Mesendoderm (in vitro differentiated cells): ENCODE measurements around the gene FCAR.
"Not testable (repeated sequence)": the region's sequence is repeated elsewhere in the genome, so short reads cannot be mapped to it uniquely, and the experiment has no call there.

Source experiments
- DNase-seq: peaks from one replicate; pipeline ENCODE4 v3.0.0; 2013
- H2AK5ac ChIP-seq: 2 replicates; pipeline ENCODE4 v1.6.1; 2013; ENCODE audit warnings: low read length, inconsistent platforms
- H2BK120ac ChIP-seq: 2 replicates; pipeline ENCODE4 v1.6.1; 2013; ENCODE audit warnings: low read depth, mild to moderate bottlenecking, low read length, moderate library complexity, mixed read lengths
- H2BK15ac ChIP-seq: replicated peaks from 2 replicates; pipeline ENCODE4 v1.6.1; 2013; ENCODE audit warnings: low read depth, mild to moderate bottlenecking, moderate library complexity
- H2BK5ac ChIP-seq: 2 replicates; pipeline ENCODE4 v1.6.1; 2013; ENCODE audit warnings: low read length, inconsistent platforms
- H3K18ac ChIP-seq: 2 replicates; pipeline ENCODE4 v1.6.1; 2013; ENCODE audit warnings: mild to moderate bottlenecking, low read length, mixed read lengths
- H3K23ac ChIP-seq: one replicate; pipeline ENCODE4 v1.6.1; 2013; ENCODE audit warnings: low read length
- H3K27ac ChIP-seq: 2 replicates; pipeline ENCODE4 v1.5.1; 2013; ENCODE audit warnings: low read depth, mild to moderate bottlenecking, inconsistent platforms, low read length, moderate library complexity
- H3K27me3 ChIP-seq: 2 replicates; pipeline ENCODE4 v1.6.1; 2013; ENCODE audit warnings: low read length, control low read depth, mild to moderate bottlenecking, inconsistent platforms; ENCODE audit not compliant: insufficient read depth, poor library complexity
- H3K36me3 ChIP-seq: 2 replicates; pipeline ENCODE4 v1.6.1; 2013; ENCODE audit warnings: low read length, inconsistent platforms; ENCODE audit not compliant: control insufficient read depth, insufficient read depth
- H3K4ac ChIP-seq: one replicate; pipeline ENCODE4 v1.6.1; 2013; ENCODE audit warnings: low read depth, mild to moderate bottlenecking, low read length, moderate library complexity
- H3K4me1 ChIP-seq: 2 replicates; pipeline ENCODE4 v1.6.1; 2013; ENCODE audit warnings: low read depth, low read length, inconsistent platforms; ENCODE audit not compliant: control insufficient read depth
- H3K4me2 ChIP-seq: 2 replicates; pipeline ENCODE4 v1.6.1; 2013; ENCODE audit warnings: low read length
- H3K4me3 ChIP-seq: 2 replicates; pipeline ENCODE4 v1.5.1; 2013; ENCODE audit warnings: mild to moderate bottlenecking, low read length
- H3K56ac ChIP-seq: one replicate; pipeline ENCODE4 v1.6.1; 2013; ENCODE audit warnings: low read length
- H3K79me1 ChIP-seq: 2 replicates; pipeline ENCODE4 v1.6.1; 2013; ENCODE audit warnings: low read length, inconsistent platforms
- H3K79me2 ChIP-seq: 2 replicates; pipeline ENCODE4 v1.6.1; 2013; ENCODE audit warnings: mild to moderate bottlenecking, low read length; ENCODE audit not compliant: control insufficient read depth, insufficient read depth
- H3K9ac ChIP-seq: 2 replicates; pipeline ENCODE4 v1.6.1; 2013; ENCODE audit warnings: low read length, inconsistent platforms
- H4K5ac ChIP-seq: one replicate; pipeline ENCODE4 v1.6.1; 2013; ENCODE audit warnings: low read length
- H4K8ac ChIP-seq: one replicate; pipeline ENCODE4 v1.6.1; 2013; ENCODE audit warnings: low read depth, mild to moderate bottlenecking, control low read depth, low read length, moderate library complexity
- WGBS: extraction: QIAGEN DNeasy Blood & Tissue Kit; methylation state at CpG from one replicate; pipeline ENCODE4 v1.1.7; 2013; ENCODE audit warnings: low lambda C conversion rate, missing lambda C conversion rate; ENCODE audit not compliant: insufficient coverage; ENCODE audit errors: extremely low coverage; 5-methylcytosine and 5-hydroxymethylcytosine counted together

The FCAR gene

DNA sequence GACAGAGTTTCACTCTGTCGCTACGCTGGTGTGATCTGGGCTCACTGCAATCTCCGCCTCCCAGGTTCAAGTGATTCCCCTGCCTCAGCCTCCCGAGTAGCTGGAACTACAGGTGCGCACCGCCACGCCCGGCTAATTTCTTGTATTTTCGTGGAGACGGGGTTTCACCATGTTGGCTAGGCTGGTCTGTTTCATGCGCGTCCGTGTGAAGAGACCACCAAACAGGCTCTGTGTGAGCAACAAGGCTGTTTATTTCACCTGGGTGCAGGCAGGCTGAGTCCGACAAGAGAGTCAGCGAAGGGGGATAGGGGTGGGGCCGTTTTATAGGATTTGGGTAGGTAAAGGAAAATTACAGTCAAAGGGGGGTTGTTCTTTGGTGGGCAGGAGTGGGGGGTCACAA is 20.1 kb downstream of the FCAR start:
- not testable (repeated sequence) for H3K27me3 ChIP-seq, H3K4ac ChIP-seq, H3K4me3 ChIP-seq, H3K23ac ChIP-seq, H4K8ac ChIP-seq, H3K79me2 ChIP-seq, H3K4me1 ChIP-seq, H2AK5ac ChIP-seq, H3K9ac ChIP-seq, H4K5ac ChIP-seq, DNase-seq, H3K79me1 ChIP-seq, H3K4me2 ChIP-seq, H2BK5ac ChIP-seq, H2BK15ac ChIP-seq, H3K36me3 ChIP-seq
- H3K56ac ChIP-seq, result peak overlapping the region; percentile 12
- peak overlapping the region; percentile 78 for H2BK120ac ChIP-seq
- H3K18ac ChIP-seq, result peak overlapping the region; percentile 22
- peak overlapping the region; percentile 79 for H3K27ac ChIP-seq
- WGBS, result no CpG with 5 or more reads among the region's 16 CpGs

DNA sequence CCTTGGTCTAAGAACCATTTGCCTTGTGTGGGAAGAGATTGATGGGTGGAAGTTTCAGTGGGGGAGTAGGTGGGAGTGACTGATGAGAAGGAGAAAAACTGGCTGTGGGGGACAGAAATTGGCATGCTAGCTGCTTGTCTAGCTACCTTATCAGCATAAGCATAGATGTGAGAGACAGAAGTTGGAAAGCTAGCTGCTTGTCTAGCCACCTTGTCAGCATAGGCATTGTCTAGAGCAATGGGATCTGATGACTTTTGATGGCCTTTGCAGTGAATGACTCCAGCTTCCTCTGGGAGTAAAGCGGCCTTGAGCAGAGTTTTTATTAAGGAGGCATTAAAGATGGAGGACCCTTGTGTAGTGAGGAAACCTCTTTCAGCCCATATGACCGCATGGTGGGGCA is 22.0 kb downstream of the FCAR start:
- no peaks in the 10 kb centered on the region for H3K36me3 ChIP-seq
- no peak overlapping the region for H3K9ac ChIP-seq
- WGBS, result no CpG with 5 or more reads among the region's 2 CpGs
- peak; percentile 73 for DNase-seq
- H3K23ac ChIP-seq, result no peak overlapping the region
- H3K4me3 ChIP-seq, result no peak overlapping the region
- peak overlapping the region; percentile 55 for H3K4ac ChIP-seq
- no peak overlapping the region for H2BK15ac ChIP-seq
- H3K56ac ChIP-seq, result peak overlapping the region; percentile 34
- H3K4me1 ChIP-seq, result no peaks in the 10 kb centered on the region
- H4K5ac ChIP-seq, result no peak overlapping the region
- H4K8ac ChIP-seq, result no peak overlapping the region
- no peak overlapping the region for H3K4me2 ChIP-seq
- H2BK120ac ChIP-seq, result no peak overlapping the region
- H3K79me1 ChIP-seq, result no peaks in the 10 kb centered on the region
- peak overlapping the region; percentile 66 for H3K27ac ChIP-seq
- H2AK5ac ChIP-seq, result no peak overlapping the region
- no peak overlapping the region for H2BK5ac ChIP-seq
- no peaks in the 10 kb centered on the region for H3K79me2 ChIP-seq
- peak overlapping the region; percentile 60 for H3K18ac ChIP-seq
- H3K27me3 ChIP-seq, result no peaks in the 10 kb centered on the region

DNA sequence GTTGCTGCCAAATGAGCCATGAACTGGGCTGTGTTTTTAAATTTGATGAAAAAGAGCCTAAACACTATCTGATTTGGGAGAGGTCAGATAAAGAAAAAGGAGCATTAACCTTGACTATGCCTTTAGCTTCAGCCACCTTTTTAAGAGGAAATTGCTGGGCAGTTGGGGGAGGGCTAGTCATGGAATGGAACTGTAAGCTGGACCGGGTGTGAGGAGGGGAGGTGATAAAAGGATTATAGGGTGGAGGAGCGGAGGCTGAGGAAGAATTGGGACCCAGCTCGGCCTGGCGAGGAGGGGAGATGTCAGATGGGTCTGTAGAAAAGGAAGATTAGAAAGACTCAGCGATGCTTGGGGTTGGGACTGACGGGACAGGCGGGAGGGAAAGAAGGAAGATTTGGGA is 24.6 kb downstream of the FCAR start:
- not testable (repeated sequence) for H2AK5ac ChIP-seq, H3K23ac ChIP-seq, H3K36me3 ChIP-seq, H2BK120ac ChIP-seq, H2BK5ac ChIP-seq, H3K27me3 ChIP-seq, H3K18ac ChIP-seq, H3K4ac ChIP-seq, H3K9ac ChIP-seq, H3K79me2 ChIP-seq, H3K79me1 ChIP-seq, H3K4me3 ChIP-seq, H3K56ac ChIP-seq, H4K5ac ChIP-seq, H3K4me1 ChIP-seq, H4K8ac ChIP-seq, H2BK15ac ChIP-seq, H3K4me2 ChIP-seq
- WGBS, result no CpG with 5 or more reads among the region's 7 CpGs
- H3K27ac ChIP-seq, result peak overlapping the region; percentile 78
- peak; percentile 39 for DNase-seq

DNA sequence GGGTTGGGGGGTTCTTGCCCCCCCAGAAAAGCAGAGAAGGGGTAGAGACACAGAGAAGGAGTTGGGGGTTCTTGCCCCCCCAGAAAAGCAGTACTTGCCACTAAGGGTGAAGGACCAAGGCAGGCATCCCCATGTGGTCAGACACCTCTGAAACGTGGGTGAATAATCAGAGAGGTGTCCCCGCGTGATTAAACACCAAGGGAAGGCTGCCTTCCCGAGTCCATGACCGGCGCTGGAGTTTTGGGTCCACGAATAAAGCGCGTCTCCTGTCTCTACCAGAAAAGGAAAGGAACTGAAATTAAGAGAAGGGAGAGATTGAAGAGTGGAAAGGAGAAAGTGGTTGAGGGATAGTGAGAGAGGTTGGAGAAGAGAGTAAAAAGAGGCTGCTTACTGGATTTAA is 25.6 kb downstream of the FCAR start:
- H3K18ac ChIP-seq, result peak overlapping the region; percentile 80
- no CpG with 5 or more reads among the region's 9 CpGs for WGBS
- not testable (repeated sequence) for H4K5ac ChIP-seq, H3K36me3 ChIP-seq, DNase-seq, H3K79me1 ChIP-seq, H3K79me2 ChIP-seq, H3K9ac ChIP-seq, H3K23ac ChIP-seq, H3K56ac ChIP-seq, H3K27me3 ChIP-seq, H3K4me3 ChIP-seq, H2AK5ac ChIP-seq, H2BK5ac ChIP-seq, H2BK15ac ChIP-seq, H3K4me2 ChIP-seq, H4K8ac ChIP-seq, H3K4me1 ChIP-seq
- peak overlapping the region; percentile 52 for H3K4ac ChIP-seq
- peak overlapping the region; percentile 73 for H2BK120ac ChIP-seq
- H3K27ac ChIP-seq, result peak overlapping the region; percentile 48

DNA sequence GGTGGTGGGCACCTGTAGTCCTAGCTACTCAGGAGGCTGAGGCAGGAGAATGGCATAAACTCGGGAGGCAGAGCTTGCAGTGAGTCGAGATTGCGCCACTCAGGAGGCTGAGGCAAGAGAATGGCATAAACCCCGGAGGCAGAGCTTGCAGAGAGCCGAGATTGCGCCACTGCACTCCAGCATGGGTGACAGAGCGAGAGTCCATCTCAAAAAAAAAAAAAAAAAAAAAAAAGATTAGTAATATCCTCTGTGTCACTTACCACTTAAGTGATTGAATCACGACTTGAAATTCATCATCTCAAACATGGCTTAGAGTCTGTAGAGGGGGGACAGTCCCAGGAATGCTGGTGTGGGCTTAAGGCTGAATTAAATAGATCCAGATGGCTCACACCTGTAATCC is 27.1 kb downstream of the FCAR start:
- H3K18ac ChIP-seq, H3K4ac ChIP-seq, H3K79me1 ChIP-seq, H3K27me3 ChIP-seq, H3K4me3 ChIP-seq, H3K4me2 ChIP-seq, H3K79me2 ChIP-seq, H3K23ac ChIP-seq, H3K36me3 ChIP-seq, H3K9ac ChIP-seq, H3K27ac ChIP-seq, H4K8ac ChIP-seq, H4K5ac ChIP-seq, H3K4me1 ChIP-seq, H2BK15ac ChIP-seq, DNase-seq, H3K56ac ChIP-seq, H2BK5ac ChIP-seq, H2AK5ac ChIP-seq: not testable (repeated sequence)
- WGBS, result no CpG with 5 or more reads among the region's 8 CpGs
- peak overlapping the region; percentile 88 for H2BK120ac ChIP-seq

DNA sequence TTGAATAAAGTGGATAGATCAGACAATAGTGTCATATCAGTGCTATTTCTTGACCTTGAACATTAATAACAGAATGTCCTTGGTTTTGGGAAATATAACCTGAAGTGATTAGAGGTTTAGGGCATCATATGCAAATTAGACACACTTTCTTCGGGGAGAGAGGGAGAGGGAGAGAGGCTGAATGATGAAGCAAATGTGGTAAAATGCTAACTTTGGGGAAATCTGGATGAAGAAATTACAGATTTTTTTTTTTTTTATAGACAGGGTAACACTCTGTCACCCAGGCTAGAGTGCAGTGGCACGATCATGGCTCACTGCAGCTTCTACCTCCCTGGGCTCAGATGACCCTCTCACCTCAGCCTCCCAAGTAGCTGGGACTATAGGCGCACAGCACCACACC is 28.0 kb downstream of the FCAR start:
- H4K5ac ChIP-seq, result no peak overlapping the region
- no peaks in the 10 kb centered on the region for H3K79me1 ChIP-seq
- WGBS, result no CpG with 5 or more reads among the region's 3 CpGs
- H3K36me3 ChIP-seq, result no peaks in the 10 kb centered on the region
- H3K4me3 ChIP-seq, result no peak overlapping the region
- H3K79me2 ChIP-seq, result no peaks in the 10 kb centered on the region
- H2AK5ac ChIP-seq, result no peak overlapping the region
- no peak overlapping the region for H3K18ac ChIP-seq
- no peak overlapping the region for H3K27ac ChIP-seq
- no peaks in the 10 kb centered on the region for H3K27me3 ChIP-seq
- no peak for DNase-seq
- H3K9ac ChIP-seq, result no peak overlapping the region
- H3K4ac ChIP-seq, result no peak overlapping the region
- H2BK120ac ChIP-seq, result no peak overlapping the region
- no peak overlapping the region for H3K4me2 ChIP-seq
- no peak overlapping the region for H3K23ac ChIP-seq
- H2BK15ac ChIP-seq, result no peak overlapping the region
- H2BK5ac ChIP-seq, result no peak overlapping the region
- no peak overlapping the region for H3K56ac ChIP-seq
- H3K4me1 ChIP-seq, result peaks cover 4% of the 10 kb centered on the region
- H4K8ac ChIP-seq, result no peak overlapping the region
